LNCAP (cell line): Measurements from ENCODE around the gene MYO1E.

Experiments
- CTCF ChIP-seq: fragments of 450-650 bp; IDR thresholded peaks from 2 replicates; pipeline ENCODE4 v1.5.1; 2017; ENCODE audit warnings: mild to moderate bottlenecking

The MYO1E gene

GRCh38 chr15:59096429-59096828 lies 276.2 kb downstream of the MYO1E start:
- TF ChIP-seq CTCF, result no peak

GRCh38 chr15:59094077-59094476 lies 278.6 kb downstream of the MYO1E start:
- TF ChIP-seq CTCF, result no peak

GRCh38 chr15:59087731-59088130 lies 284.9 kb downstream of the MYO1E start:
- no peak for TF ChIP-seq CTCF
